ENCODE measurements around the gene PEX10. TPM values are rescaled to one million over a fixed set of nuclear protein-coding genes. Genes with fewer than 3 reads are reported as not detected.

PEX10 gene
- total RNA-seq, 2 donors from 2014 or later = 16.2 to 17.4 TPM

- TF ChIP-seq, protein P1, sequence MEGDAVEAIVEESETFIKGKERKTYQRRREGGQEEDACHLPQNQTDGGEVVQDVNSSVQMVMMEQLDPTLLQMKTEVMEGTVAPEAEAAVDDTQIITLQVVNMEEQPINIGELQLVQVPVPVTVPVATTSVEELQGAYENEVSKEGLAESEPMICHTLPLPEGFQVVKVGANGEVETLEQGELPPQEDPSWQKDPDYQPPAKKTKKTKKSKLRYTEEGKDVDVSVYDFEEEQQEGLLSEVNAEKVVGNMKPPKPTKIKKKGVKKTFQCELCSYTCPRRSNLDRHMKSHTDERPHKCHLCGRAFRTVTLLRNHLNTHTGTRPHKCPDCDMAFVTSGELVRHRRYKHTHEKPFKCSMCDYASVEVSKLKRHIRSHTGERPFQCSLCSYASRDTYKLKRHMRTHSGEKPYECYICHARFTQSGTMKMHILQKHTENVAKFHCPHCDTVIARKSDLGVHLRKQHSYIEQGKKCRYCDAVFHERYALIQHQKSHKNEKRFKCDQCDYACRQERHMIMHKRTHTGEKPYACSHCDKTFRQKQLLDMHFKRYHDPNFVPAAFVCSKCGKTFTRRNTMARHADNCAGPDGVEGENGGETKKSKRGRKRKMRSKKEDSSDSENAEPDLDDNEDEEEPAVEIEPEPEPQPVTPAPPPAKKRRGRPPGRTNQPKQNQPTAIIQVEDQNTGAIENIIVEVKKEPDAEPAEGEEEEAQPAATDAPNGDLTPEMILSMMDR (IDR thresholded peaks at IDR 0.05) = no peak
Measured at GRCh38 chr1:2397007-2397679, 15.2 kb downstream of the PEX10 start.

GRCh38 chr1:2396476-2396875, 15.9 kb downstream of the PEX10 start:
- Histone ChIP-seq H3K27ac (no peak overlapping the region), H3K36me3 (peaks cover 56% of the 10 kb centered on the region), H3K27me3 (no peaks in the 10 kb centered on the region), H3K4me1 (peaks cover 0 to 29% of the 10 kb centered on the region in 2 donors), H3K9me3 (no peaks in the 10 kb centered on the region), H3K4me3 (no peak overlapping the region)
- TF ChIP-seq, protein P1 (IDR thresholded peaks at IDR 0.05) = no peak
- DNase-seq (ENCODE audit: low spot score) = no peak

More at GRCh38 chr1:2397007-2397679, 15.2 kb downstream of the PEX10 start:
- Histone ChIP-seq H3K36me3 (peaks cover 62% of the 10 kb centered on the region), H3K27me3 (no peaks in the 10 kb centered on the region), H3K4me1 (peaks cover 0 to 28% of the 10 kb centered on the region in 2 donors), H3K9me3 (no peaks in the 10 kb centered on the region), H3K4me3 (no peak overlapping the region), H3K27ac (no peak overlapping the region)
- DNase-seq (ENCODE audit: low spot score) = no peak

GRCh38 chr1:2396059-2396458, 16.3 kb downstream of the PEX10 start:
- Histone ChIP-seq H3K27me3 (no peaks in the 10 kb centered on the region), H3K36me3 (peaks cover 54% of the 10 kb centered on the region), H3K27ac (no peak overlapping the region), H3K4me1 (peaks cover 0 to 31% of the 10 kb centered on the region in 2 donors), H3K4me3 (no peak overlapping the region), H3K9me3 (no peaks in the 10 kb centered on the region)
- DNase-seq (ENCODE audit: low spot score) = no peak
- TF ChIP-seq, protein P1 (IDR thresholded peaks at IDR 0.05) = no peak

DNA sequence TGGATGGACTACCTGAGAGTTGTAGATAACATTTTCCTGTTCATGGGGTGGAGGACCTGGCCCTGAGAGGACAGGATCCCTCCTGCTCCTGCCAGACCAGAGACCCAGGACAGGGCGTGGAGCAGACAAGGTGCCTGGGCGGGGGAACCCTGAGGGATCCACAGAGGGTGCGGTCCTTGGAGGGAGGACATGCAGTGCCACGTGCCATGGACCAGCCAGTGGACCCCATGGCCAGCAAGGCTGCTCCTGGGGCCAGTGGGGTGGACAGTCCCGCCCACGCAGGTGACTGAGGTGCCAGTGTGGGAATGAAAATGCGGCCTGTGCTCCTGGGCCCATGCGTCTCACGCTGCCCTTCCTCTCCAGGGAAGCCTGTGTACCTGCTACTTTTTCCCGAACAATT, 17.1 kb downstream of the PEX10 start:
- Histone ChIP-seq H3K36me3 (peaks cover 46% of the 10 kb centered on the region), H3K4me3 (no peak overlapping the region), H3K27me3 (no peaks in the 10 kb centered on the region), H3K4me1 (peaks cover 0 to 39% of the 10 kb centered on the region in 2 donors), H3K27ac (no peak overlapping the region), H3K9me3 (no peaks in the 10 kb centered on the region)
- DNase-seq (ENCODE audit: low spot score) = no peak
- TF ChIP-seq, protein P1 (IDR thresholded peaks at IDR 0.05) = no peak

- H3K36me3 ChIP-seq = peaks cover 41% of the 10 kb centered on the region
- H3K9me3 ChIP-seq = no peaks in the 10 kb centered on the region
- TF ChIP-seq, protein P1 (IDR thresholded peaks at IDR 0.05) = no peak
- DNase-seq (ENCODE audit: low spot score) = no peak
- no peak overlapping the region for H3K27ac ChIP-seq
- no peaks in the 10 kb centered on the region for H3K27me3 ChIP-seq
- H3K4me1 ChIP-seq = peaks cover 0 to 39% of the 10 kb centered on the region in 2 donors
- no peak overlapping the region for H3K4me3 ChIP-seq
Measured at GRCh38 chr1:2394761-2395160, 17.6 kb downstream of the PEX10 start.

GRCh38 chr1:2394220-2394619, 18.1 kb downstream of the PEX10 start:
- no peak overlapping the region for H3K4me3 ChIP-seq
- peaks cover 36% of the 10 kb centered on the region for H3K36me3 ChIP-seq
- TF ChIP-seq, protein P1 (IDR thresholded peaks at IDR 0.05) = no peak
- H3K9me3 ChIP-seq = no peaks in the 10 kb centered on the region
- H3K27ac ChIP-seq = no peak overlapping the region
- no peaks in the 10 kb centered on the region for H3K27me3 ChIP-seq
- H3K4me1 ChIP-seq = peaks cover 0 to 39% of the 10 kb centered on the region in 2 donors
- DNase-seq (ENCODE audit: low spot score) = no peak

All from right atrium auricular region (tissue), 2 donors.